ENCODE results near the gene C1QTNF1.
A peak's percentile ranks its signal among the peaks of the same experiment; 100 is the strongest.

Gene C1QTNF1, protein sequence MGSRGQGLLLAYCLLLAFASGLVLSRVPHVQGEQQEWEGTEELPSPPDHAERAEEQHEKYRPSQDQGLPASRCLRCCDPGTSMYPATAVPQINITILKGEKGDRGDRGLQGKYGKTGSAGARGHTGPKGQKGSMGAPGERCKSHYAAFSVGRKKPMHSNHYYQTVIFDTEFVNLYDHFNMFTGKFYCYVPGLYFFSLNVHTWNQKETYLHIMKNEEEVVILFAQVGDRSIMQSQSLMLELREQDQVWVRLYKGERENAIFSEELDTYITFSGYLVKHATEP

GRCh38 chr17:79023886-79024771, at the start of gene C1QTNF1:
TSS of gene C1QTNF1 (plus strand) at chr17:79024169. CDS start at chr17:79043969, 19,800 bp downstream.
- DNase-seq: peak; percentile 71

- DNase-seq: no peak
Observed at GRCh38 chr17:78974635-78975591, 49.1 kb upstream of the C1QTNF1 start.

GRCh38 chr17:78976907-78977680, 46.9 kb upstream of the C1QTNF1 start:
- no peak for DNase-seq

DNA sequence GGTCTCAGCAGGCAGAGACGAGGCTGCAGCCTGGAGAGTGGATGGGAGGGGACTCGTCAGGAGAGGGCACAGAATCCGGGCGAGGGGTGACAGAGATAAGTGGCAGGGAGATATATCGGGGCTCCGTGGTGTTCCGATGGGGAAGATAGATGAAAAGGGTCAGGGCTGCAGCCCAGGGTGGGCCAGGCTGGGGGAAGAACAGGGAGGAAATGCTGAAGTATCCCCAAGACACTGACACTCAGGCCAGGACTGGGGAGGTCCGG, 46.4 kb upstream of the C1QTNF1 start:
- no peak for DNase-seq

DNA sequence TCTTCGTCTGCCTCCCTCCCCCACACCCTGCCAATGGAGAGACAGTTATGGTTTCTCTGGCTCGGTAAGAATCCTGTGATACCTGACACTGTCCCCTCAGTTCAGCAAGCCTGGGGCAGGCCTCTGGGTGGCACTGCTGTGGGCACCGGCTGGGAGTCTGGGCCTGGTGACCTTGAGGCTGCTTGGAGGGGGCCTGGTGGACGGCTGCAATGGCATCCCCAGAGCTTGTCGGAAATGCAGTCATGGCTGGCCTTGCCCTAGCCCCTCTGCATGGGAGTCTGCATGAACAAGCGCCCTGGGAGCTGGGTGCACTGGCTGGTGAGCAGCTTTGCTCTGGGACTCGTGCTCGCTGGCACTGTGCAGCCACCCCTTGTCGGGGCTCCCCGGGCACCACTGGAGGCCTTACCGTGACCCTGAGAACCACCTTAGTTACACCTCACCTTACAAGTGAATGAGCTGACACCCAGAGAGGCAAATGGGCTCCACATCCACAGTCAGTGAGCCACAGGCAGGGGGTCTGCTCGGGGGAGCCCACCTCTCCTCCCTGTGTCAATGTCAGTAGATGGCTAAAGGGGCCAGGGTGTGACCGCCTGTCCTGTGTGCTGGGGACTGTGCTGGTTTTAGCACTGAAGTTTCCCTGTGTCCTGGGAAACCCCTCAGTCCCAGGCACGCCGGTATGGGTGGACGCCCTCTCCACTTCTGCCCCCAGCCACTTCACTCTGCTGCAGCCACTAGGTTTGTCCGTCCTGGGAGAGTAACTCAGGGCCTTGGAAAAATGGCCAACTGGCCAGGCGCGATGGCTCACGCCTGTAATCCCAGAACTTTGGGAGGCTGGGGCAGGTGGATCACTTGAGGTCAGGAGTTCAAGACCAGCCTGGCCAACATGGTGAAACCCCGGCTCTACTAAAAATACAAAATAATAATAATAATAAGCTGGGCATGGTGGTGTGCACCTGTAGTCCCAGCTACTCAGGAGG, 45.7 kb upstream of the C1QTNF1 start:
- no peak for DNase-seq

DNA sequence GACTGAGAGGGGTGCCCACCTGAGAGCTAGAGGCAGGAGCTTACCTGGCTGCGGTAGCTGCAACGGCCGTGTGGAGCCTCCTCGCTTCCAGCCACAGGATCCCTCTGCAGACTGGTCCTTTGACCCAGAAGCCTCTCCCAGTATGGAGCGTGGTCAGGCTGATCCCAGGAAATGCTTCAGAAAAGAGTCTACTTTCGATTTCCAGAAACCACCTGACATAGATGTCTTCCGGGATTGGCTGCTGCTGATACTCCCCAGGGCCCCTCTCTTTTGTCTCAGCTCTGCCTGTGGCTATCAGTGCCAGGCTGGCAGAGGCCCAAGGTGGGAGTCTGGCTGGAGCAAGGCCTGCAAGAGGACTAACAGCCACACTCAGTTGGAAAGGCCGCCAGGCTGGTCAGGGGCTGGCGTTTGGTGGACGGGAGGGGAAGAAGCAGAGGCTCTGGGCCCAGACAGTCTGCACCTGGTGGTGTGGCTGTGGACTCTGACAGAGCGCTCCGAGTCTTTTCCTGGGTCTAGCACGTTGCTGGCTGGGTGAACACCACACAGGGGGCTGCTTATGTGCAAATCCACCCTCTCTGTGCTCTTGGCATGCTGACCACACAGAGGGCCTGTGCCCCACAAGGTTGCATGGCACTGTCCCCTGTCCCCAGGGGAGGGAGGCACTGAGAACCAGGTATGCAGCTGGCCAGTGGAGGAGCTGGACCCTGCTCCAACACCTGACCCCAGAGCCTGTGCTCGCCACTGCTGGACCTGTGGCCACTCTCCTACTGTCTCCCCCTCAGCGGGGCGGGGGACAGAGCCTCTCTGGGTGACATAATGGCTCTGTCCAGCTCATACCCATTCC, 44.0 kb upstream of the C1QTNF1 start, which contains the start of gene LGALS3BP:
LGALS3BP (minus strand) TSS at position 144 of the 844 bp plus-strand sequence. CDS start 2,732 bp downstream, outside the sequence.
- peak; percentile 96 for DNase-seq

DNA sequence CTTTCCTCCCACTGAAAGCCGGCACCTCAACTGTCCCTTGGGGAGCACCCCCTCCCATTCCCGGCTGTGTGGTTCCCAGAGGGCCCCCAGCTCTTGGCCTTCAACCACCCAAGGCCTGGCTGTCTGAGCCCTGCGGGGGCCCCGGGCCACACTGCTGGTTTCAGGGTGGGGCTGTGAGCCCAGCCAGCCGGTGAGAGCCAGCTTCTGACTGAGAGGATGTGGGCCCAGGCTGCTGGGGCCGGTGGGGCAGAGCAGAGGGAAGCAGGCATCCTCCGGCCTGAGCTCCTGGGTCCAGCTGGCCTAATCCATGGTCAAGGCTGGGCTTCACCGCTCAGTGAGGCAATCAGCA, 43.4 kb upstream of the C1QTNF1 start:
- no peak for DNase-seq

GRCh38 chr17:78981010-78981888, 42.7 kb upstream of the C1QTNF1 start:
- DNase-seq: no peak

- no peak for DNase-seq
Observed at GRCh38 chr17:78985395-78985794, 38.6 kb upstream of the C1QTNF1 start.

GRCh38 chr17:78986048-78986648, 37.8 kb upstream of the C1QTNF1 start:
- peak; percentile 51 for DNase-seq

GRCh38 chr17:78986649-78987328, 37.2 kb upstream of the C1QTNF1 start:
- DNase-seq: peak; percentile 70

- no peak for DNase-seq
Observed at GRCh38 chr17:78988152-78988551, 35.8 kb upstream of the C1QTNF1 start.

DNA sequence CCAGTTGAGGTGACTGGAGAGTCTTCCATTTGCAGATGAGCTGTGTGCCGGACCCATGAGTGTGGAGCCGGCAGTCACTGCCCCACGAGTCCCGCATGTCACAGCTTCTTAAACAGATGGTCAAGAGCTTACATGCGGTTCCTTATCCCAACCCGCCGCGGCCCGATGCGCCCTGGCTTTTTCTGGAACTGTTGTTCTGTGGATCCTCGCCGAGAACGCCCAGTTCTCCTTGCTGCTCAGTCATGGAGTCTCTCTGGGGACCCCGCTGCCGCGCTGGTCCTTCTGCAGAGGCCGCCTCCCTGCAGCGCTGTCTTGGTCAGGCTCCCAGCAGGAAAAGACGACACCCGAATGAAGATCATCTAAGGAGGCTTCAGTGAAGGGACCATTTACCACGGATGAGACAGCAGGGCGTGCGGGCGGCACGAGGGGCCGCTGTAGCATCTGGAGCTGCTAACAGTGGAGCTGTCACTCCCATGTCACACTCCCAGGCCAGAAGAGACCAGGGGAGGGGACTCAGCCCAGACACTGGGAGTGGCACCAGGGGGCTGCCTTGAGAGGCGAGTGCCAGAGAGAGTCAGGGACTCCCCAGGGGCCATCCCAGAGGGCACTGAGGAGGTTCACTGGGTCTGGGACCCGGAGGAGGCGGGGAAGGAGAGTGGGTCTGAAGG, 33.5 kb upstream of the C1QTNF1 start:
- no peak for DNase-seq

- no peak for DNase-seq
Observed at GRCh38 chr17:78991017-78991738, 32.8 kb upstream of the C1QTNF1 start.

- DNase-seq: no peak
Observed at GRCh38 chr17:78991906-78992532, 31.9 kb upstream of the C1QTNF1 start.

- no peak for DNase-seq
Observed at GRCh38 chr17:78992542-78993212, 31.3 kb upstream of the C1QTNF1 start.

All from NCI-H146 (cell line).